ENCODE measurements around the gene CAPN13.
"Not testable (repeated sequence)": the region's sequence is repeated elsewhere in the genome, so short reads cannot be mapped to it uniquely, and the experiment has no call there.

CAPN13 gene

DNA sequence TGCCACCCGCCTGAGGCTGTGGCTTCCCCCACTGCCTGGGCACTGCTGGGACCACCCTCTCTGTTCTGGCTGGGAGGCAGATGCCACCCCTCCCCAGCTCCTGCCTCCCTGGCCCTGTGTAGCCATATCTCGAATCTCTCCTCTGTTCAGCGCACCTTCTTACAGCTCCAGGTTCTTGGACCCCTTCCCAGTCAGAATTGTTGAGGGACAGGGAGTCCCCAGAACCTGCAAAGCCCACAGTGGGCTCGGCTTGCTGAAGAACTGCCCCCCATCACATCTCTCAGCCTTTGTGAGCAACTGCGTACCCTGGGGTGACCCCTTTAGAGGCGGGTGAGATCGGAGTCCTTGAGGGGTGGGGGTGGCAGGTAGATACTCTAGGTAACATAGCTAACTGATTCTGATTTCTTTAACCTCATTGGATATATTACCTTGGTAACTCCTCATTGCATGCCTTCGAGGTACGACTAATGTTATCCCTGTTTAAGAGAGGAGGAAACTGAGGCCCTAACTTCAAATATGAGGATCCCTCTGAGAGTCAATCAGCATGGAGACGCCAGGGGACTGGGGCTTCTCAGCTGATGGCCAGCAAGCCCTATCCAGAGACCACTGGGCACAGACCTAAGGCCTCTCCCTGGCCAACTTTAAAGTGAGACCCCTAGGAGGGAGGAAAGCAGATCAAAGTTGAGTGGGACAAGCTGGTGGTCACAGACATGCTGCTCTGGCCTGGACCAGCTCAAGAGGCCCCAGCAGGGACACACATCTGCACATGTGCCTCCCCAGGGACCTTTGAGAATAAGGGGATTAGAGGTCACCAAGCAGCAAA lies 101.3 kb downstream of the CAPN13 start:
- no peak overlapping the region for H3K9ac ChIP-seq (ENCODE audit: low read depth, low read length)
- no peaks in the 10 kb centered on the region for H3K27me3 ChIP-seq (ENCODE audit: control insufficient read depth, insufficient read depth, low read length)
- no peaks in the 10 kb centered on the region for H3K4me1 ChIP-seq (ENCODE audit: control insufficient read depth, insufficient read depth, low read length)
- H3K9me3 ChIP-seq (ENCODE audit: control insufficient read depth, insufficient read depth, low read length), result peaks cover 1% of the 10 kb centered on the region
- no peak overlapping the region for H3K4me3 ChIP-seq (ENCODE audit: low read depth, low read length)
- no peaks in the 10 kb centered on the region for H3K36me3 ChIP-seq (ENCODE audit: control insufficient read depth, insufficient read depth, low read length)

DNA sequence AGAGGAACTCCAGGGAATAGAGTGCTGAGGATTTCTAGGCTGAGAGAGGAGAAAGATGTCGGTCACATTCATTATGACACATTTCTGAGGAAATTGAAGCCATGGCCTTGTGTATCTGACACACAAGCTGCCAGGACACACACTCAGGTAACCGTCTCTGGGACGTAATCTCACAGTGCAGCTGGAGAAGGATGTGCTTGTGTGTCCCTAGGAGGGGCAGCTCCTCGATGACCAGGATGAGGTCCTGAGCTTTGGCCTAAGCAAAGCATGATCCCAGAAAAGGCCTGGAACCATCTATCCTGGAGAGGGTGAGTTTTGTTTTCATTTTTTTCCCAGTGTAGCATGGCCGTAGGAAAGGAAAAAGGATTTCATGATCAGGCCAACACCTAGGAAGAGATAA lies 102.2 kb downstream of the CAPN13 start:
- no peaks in the 10 kb centered on the region for H3K36me3 ChIP-seq (ENCODE audit: control insufficient read depth, insufficient read depth, low read length)
- no peaks in the 10 kb centered on the region for H3K27me3 ChIP-seq (ENCODE audit: control insufficient read depth, insufficient read depth, low read length)
- H3K4me1 ChIP-seq (ENCODE audit: control insufficient read depth, insufficient read depth, low read length), result no peaks in the 10 kb centered on the region
- peaks cover 5% of the 10 kb centered on the region for H3K9me3 ChIP-seq (ENCODE audit: control insufficient read depth, insufficient read depth, low read length)
- no peak overlapping the region for H3K9ac ChIP-seq (ENCODE audit: low read depth, low read length)
- H3K4me3 ChIP-seq (ENCODE audit: low read depth, low read length), result no peak overlapping the region

DNA sequence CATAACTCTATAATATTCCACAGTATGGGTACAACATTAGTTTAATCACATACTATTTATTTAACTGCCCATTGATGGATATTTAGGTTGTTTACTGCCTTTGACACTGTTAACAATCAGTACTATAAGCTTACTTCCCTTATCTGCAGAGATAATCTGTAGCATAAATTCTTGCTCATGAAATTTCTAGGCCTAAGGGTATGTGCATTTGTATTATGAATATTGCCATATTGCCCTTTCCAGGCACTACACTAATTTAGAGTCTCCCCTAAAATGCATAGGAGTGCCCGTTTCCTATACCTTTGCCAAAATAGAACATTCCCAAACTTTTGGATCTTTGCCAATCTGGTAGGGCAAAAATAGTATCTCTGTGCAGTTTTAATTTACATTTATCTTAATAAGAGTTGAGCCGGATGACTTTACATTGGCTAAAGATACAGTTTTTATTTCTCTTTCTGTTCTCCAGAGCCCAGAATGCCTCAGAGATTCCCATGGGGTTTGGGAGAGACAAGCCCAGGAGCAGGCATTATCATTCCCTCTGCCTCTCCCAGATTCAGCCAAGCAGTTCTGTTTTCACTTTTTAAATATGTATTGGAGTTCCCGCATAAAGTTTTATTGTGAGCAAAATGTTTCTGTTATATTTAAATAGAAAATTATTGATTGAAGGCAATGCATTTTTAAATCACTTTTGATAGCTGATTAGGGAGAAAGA lies 102.8 kb downstream of the CAPN13 start:
- peaks cover 5% of the 10 kb centered on the region for H3K9me3 ChIP-seq (ENCODE audit: control insufficient read depth, insufficient read depth, low read length)
- no peaks in the 10 kb centered on the region for H3K36me3 ChIP-seq (ENCODE audit: control insufficient read depth, insufficient read depth, low read length)
- H3K4me3 ChIP-seq (ENCODE audit: low read depth, low read length), result no peak overlapping the region
- H3K9ac ChIP-seq (ENCODE audit: low read depth, low read length), result no peak overlapping the region
- no peaks in the 10 kb centered on the region for H3K4me1 ChIP-seq (ENCODE audit: control insufficient read depth, insufficient read depth, low read length)
- H3K27me3 ChIP-seq (ENCODE audit: control insufficient read depth, insufficient read depth, low read length), result no peaks in the 10 kb centered on the region

DNA sequence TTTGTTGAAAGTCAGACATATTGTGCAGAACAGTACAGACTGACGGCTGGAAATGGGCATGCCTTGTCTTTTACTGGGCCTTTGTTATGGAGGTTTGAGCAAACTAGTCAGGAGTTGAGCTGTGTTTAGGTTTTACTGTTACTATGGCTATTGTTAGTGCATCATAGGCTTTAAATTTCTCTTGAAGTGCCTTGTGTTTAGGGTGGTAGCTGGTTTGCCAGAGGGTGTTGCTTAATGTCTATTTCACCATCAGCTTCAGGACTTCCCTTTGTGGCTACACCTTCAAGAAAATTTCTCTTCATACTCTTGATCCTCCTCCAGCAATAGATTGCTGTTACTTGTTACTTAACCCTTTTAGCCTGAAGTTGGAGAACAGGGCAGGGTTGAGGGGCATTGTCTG lies 104.6 kb downstream of the CAPN13 start:
- H3K27me3 ChIP-seq (ENCODE audit: control insufficient read depth, insufficient read depth, low read length), result no peaks in the 10 kb centered on the region
- H3K36me3 ChIP-seq (ENCODE audit: control insufficient read depth, insufficient read depth, low read length), result no peaks in the 10 kb centered on the region
- H3K9ac ChIP-seq (ENCODE audit: low read depth, low read length), result no peak overlapping the region
- H3K4me3 ChIP-seq (ENCODE audit: low read depth, low read length), result no peak overlapping the region
- no peaks in the 10 kb centered on the region for H3K4me1 ChIP-seq (ENCODE audit: control insufficient read depth, insufficient read depth, low read length)
- H3K9me3 ChIP-seq (ENCODE audit: control insufficient read depth, insufficient read depth, low read length), result peaks cover 5% of the 10 kb centered on the region

DNA sequence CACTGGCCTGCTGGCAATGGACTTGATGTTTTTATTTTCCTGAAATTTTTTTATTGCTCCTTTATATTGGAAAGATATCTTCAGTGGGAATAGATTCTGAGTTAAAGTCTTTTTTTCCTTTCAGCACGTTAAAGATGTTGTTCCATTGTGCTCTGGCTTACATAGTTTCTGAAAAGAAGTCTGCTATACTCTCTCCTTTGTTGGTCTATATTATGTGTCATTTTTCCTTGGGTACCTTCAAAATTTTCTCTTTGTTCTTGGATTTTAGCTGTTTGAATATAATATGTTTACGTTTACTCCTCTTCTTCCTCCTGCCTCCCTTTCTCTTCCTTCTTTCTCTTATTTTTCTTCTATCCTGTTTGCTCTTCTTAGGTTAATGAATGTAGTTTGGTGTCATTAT lies 105.5 kb downstream of the CAPN13 start:
- H3K36me3 ChIP-seq (ENCODE audit: control insufficient read depth, insufficient read depth, low read length), result no peaks in the 10 kb centered on the region
- no peak overlapping the region for H3K9ac ChIP-seq (ENCODE audit: low read depth, low read length)
- no peaks in the 10 kb centered on the region for H3K27me3 ChIP-seq (ENCODE audit: control insufficient read depth, insufficient read depth, low read length)
- peaks cover 5% of the 10 kb centered on the region for H3K9me3 ChIP-seq (ENCODE audit: control insufficient read depth, insufficient read depth, low read length)
- H3K4me1 ChIP-seq (ENCODE audit: control insufficient read depth, insufficient read depth, low read length), result no peaks in the 10 kb centered on the region
- no peak overlapping the region for H3K4me3 ChIP-seq (ENCODE audit: low read depth, low read length)

DNA sequence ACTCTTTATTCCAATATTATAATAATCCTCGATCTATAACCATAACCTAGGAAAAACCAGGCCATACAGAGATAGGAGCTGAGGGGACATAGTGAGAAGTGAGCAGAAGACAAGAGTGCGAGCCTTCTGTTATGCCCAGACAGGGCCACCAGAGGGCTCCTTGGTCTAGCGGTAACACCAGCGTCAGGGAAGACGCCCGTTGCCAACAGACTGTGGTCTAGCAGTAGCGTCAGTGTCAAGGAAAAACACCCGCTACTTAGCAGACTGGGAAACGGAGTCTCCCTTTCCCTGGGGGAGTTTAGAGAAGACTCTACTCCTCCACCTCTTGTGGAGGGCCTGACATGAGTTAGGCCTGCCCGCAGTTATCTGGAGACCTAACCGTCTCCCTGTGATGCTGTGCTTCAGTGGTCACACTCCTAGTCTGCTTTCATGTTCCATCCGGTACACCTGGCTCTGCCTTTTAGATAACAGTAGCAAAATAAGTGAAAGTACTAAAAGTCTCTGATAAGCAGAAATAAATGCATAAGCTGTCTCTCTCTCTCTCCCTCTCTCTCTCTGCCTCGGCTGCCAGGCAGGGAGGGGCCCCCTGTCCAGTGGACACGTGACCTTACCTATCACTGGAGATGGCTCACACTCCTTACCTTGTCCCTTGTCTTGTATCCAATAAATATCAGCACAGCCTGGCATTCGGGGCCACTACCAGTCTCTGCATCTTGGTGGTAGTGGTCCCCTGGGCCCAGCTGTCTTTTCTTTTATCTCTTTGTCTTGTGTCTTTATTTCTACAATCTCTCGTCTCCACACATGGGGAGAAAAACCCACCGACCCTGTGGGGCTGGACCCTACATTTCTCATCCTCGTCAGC lies 109.8 kb downstream of the CAPN13 start:
- not testable (repeated sequence) for H3K27me3 ChIP-seq (ENCODE audit: control insufficient read depth, insufficient read depth, low read length); H3K36me3 ChIP-seq (ENCODE audit: control insufficient read depth, insufficient read depth, low read length); H3K9me3 ChIP-seq (ENCODE audit: control insufficient read depth, insufficient read depth, low read length); H3K9ac ChIP-seq (ENCODE audit: low read depth, low read length); H3K4me3 ChIP-seq (ENCODE audit: low read depth, low read length); H3K4me1 ChIP-seq (ENCODE audit: control insufficient read depth, insufficient read depth, low read length)

DNA sequence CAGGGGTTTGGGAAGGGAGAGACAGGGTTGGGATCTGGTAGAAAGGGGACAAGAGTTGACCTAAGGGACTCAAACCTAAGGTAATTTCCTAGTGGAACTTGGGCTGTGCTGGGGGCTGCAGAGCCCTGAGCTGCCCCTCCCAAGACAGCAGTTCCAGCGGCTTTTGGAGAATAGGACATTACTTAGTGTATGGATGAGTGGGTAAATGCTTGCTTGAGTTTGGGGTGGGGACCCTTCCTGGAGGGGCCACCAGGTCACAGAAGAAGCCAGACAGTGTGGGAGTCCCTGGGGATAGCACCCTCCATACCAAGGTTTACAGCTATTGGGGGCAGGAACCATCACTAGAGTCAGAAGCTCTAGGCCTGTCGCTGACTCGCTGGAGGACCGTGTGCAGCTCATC lies 111.5 kb downstream of the CAPN13 start:
- Histone ChIP-seq H3K4me3 (ENCODE audit: low read depth, low read length) (no peak overlapping the region), H3K9ac (ENCODE audit: low read depth, low read length) (no peak overlapping the region), H3K27me3 (ENCODE audit: control insufficient read depth, insufficient read depth, low read length) (no peaks in the 10 kb centered on the region), H3K36me3 (ENCODE audit: control insufficient read depth, insufficient read depth, low read length) (no peaks in the 10 kb centered on the region), H3K9me3 (ENCODE audit: control insufficient read depth, insufficient read depth, low read length) (peaks cover 2% of the 10 kb centered on the region), H3K4me1 (ENCODE audit: control insufficient read depth, insufficient read depth, low read length) (no peaks in the 10 kb centered on the region)

DNA sequence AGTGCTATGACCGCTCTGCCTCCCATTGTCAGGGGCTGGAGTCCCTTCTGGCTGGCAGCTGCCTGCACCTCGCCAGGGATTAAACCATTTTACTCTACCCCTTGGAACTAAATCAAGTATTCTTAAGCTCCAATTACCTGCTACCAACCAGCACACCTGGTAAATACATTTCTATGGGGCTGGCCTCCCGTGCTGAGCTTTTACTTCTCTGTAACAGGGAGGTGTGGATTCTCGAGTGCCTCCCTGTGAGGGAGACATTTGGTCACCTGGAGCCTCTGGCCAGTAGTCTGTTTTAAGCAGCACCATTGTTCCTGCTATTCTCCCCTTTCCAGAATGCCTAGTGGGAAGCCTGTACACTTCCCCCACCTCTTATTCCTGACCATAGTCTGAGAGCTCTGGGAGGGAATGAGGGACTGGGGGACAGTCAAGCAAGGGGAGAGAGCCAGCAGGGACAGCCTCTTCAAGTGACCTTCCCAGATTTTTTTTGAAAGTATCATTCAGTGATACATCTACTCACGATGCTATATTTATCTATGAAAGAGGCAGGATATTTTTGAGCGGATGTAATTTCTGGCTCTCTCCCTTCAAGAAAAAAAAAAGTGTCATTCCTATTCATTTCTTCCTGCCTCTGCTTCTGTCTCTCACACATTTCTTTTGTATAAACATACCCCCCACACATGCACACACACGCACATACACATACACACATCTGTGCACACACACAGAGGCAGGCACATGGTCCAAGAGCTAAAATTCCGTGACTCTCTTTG lies 112.8 kb downstream of the CAPN13 start:
- Histone ChIP-seq H3K27me3 (ENCODE audit: control insufficient read depth, insufficient read depth, low read length) (no peaks in the 10 kb centered on the region), H3K4me3 (ENCODE audit: low read depth, low read length) (no peak overlapping the region), H3K9me3 (ENCODE audit: control insufficient read depth, insufficient read depth, low read length) (no peaks in the 10 kb centered on the region), H3K4me1 (ENCODE audit: control insufficient read depth, insufficient read depth, low read length) (no peaks in the 10 kb centered on the region), H3K36me3 (ENCODE audit: control insufficient read depth, insufficient read depth, low read length) (no peaks in the 10 kb centered on the region), H3K9ac (ENCODE audit: low read depth, low read length) (no peak overlapping the region)

DNA sequence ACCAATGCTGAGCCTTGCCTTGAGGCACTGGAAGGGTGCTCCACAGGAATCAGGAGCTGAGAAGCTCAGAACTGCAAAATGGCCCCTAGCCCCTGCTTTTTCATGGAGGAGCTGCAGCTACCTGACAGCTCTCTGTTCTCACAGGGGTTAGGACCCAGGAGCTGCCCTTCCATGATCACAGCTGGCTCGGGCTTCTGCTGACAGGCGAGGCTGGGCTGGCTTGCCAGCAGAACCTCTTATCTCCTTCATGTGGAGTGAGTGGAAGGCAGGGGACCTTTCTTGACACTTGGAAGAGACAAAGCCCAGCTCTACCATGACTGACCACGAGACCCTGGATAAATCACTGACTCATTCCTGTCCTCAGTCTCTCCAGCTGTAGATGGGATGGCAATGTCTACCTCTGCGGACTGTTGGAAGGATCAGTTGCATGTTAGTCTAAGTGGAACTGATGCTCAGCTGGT lies 113.4 kb downstream of the CAPN13 start:
- H3K9me3 ChIP-seq (ENCODE audit: control insufficient read depth, insufficient read depth, low read length), result no peaks in the 10 kb centered on the region
- H3K4me3 ChIP-seq (ENCODE audit: low read depth, low read length), result no peak overlapping the region
- H3K9ac ChIP-seq (ENCODE audit: low read depth, low read length), result no peak overlapping the region
- H3K4me1 ChIP-seq (ENCODE audit: control insufficient read depth, insufficient read depth, low read length), result peaks cover 2% of the 10 kb centered on the region
- H3K36me3 ChIP-seq (ENCODE audit: control insufficient read depth, insufficient read depth, low read length), result no peaks in the 10 kb centered on the region
- H3K27me3 ChIP-seq (ENCODE audit: control insufficient read depth, insufficient read depth, low read length), result no peaks in the 10 kb centered on the region

DNA sequence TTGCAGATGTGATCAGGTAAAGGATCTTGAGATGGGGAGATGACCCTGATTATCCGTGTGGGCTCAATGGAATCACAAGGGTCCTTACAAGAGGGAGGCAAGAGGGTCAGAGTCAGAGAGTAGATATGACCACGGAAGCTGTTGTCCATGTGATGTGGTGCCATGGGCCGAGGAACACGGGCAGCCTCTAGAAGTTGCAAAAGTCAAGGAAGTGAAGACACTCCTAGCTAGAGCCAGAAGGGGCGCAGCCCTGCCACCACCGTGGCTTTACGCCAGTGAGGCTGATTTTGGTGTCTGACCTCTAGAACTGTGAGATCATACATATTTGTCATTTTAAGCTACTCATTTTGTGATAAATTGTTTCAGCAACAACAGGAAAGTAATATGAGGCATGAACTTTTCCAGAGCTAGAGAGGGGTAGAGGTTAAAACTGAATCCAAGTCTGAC lies 114.4 kb downstream of the CAPN13 start:
- H3K36me3 ChIP-seq (ENCODE audit: control insufficient read depth, insufficient read depth, low read length), result no peaks in the 10 kb centered on the region
- no peaks in the 10 kb centered on the region for H3K27me3 ChIP-seq (ENCODE audit: control insufficient read depth, insufficient read depth, low read length)
- H3K9ac ChIP-seq (ENCODE audit: low read depth, low read length), result no peak overlapping the region
- no peak overlapping the region for H3K4me3 ChIP-seq (ENCODE audit: low read depth, low read length)
- peaks cover 3% of the 10 kb centered on the region for H3K4me1 ChIP-seq (ENCODE audit: control insufficient read depth, insufficient read depth, low read length)
- H3K9me3 ChIP-seq (ENCODE audit: control insufficient read depth, insufficient read depth, low read length), result no peaks in the 10 kb centered on the region
